K562 (cell line): ENCODE results near the gene NCBP2. TPM values are rescaled to one million over a fixed set of nuclear protein-coding genes. Genes with fewer than 3 reads are reported as not detected.

Experiments used
- CHD2 ChIP-seq: IDR thresholded peaks from 2 replicates; pipeline ENCODE4 v1.6.1; 2011; ENCODE audit warnings: low read depth, low read length
- CUX1 ChIP-seq: fragments of 200-800 bp; sonication (Bioruptor generic); IDR thresholded peaks from 2 replicates; pipeline ENCODE4 v1.6.1; 2016; ENCODE audit warnings: missing genetic modification characterization, missing compliant biosample characterization
- DEAF1 ChIP-seq: fragments of 450-650 bp; formaldehyde crosslinking; IDR thresholded peaks from 2 replicates; pipeline ENCODE4 v1.4.0; 2020; ENCODE audit warnings: mild to moderate bottlenecking, moderate library complexity
- ETV5 ChIP-seq: sonication (generic); formaldehyde crosslinking; IDR thresholded peaks from 2 replicates; pipeline ENCODE4 v1.4.0; 2020; ENCODE audit warnings: low read depth, mild to moderate bottlenecking, missing genetic modification reagents
- HDAC6 ChIP-seq: IDR thresholded peaks from 2 replicates; pipeline ENCODE4 v1.6.1; 2012; ENCODE audit warnings: low read depth, mild to moderate bottlenecking, control low read depth, inconsistent platforms, low read length, moderate library complexity
- RBBP5 ChIP-seq: fragments of 200-600 bp; sonication (generic); IDR thresholded peaks from 2 replicates; pipeline ENCODE4 v1.6.1; 2012; ENCODE audit warnings: borderline replicate concordance, mild to moderate bottlenecking, low read length, control low read depth, inconsistent platforms; ENCODE audit not compliant: insufficient read depth, poor library complexity, severe bottlenecking
- RUNX1 ChIP-seq: sonication (generic); IDR thresholded peaks from 2 replicates; pipeline ENCODE4 v1.6.1; 2016; ENCODE audit warnings: antibody characterized with exemption, low read depth
- TEAD4 ChIP-seq, 2 experiments: sonication (generic) in 1 of 2; formaldehyde crosslinking in 1 of 2; IDR thresholded peaks; 2 replicates each; pipeline versions ENCODE4 v1.6.1 to v1.8.0; 2012 to 2022; ENCODE audit warnings: borderline replicate concordance in 1 of 2, inconsistent platforms in 1 of 2, low read length in 1 of 2, mild to moderate bottlenecking in 1 of 2, missing genetic modification reagents in 1 of 2
- ZC3H4 ChIP-seq: sonication (generic); formaldehyde crosslinking; IDR thresholded peaks from 2 replicates; pipeline ENCODE4 v1.9.0; 2021; ENCODE audit warnings: missing genetic modification reagents, borderline replicate concordance
- ZNF280A ChIP-seq: fragments of 450-650 bp; IDR thresholded peaks from 2 replicates; pipeline ENCODE4 v1.6.1; 2018; ENCODE audit warnings: mild to moderate bottlenecking, low read depth; ENCODE audit not compliant: partially characterized antibody
- ZNF41 ChIP-seq: fragments of 250-450 bp; sonication (Bioruptor Pico); conservative IDR thresholded peaks from 2 replicates; pipeline ENCODE4 v1.4.0; 2020; ENCODE audit warnings: mild to moderate bottlenecking
- polyA plus RNA-seq, 8 experiments: library from polyadenylated mRNA; depleted of rRNA in 4 of 8; stranded (reverse) in 5 of 8; unstranded in 3 of 8; fragments of >200 nt; fragmentation: Nextera tagmentation in 2 of 8; fragmentation: Illumina TruSeq in 1 of 8; extraction: Ambion mirVana in 2 of 8; extraction: Trizol in 1 of 8; gene quantifications; 2 replicates each; pipeline versions ENCODE4 v1.2.1 to v1.2.3, GENCODE V29; 2011 to 2014; ENCODE audit warnings: inconsistent platforms in 1 of 8, missing spikeins in 1 of 8
- total RNA-seq, 7 experiments: library from RNA; depleted of rRNA in 6 of 7; stranded (reverse); fragments of >200 nt in 6 of 7; fragmentation: Illumina TruSeq in 2 of 7; extraction: Trizol in 2 of 7; gene quantifications; 2 replicates each; pipeline versions ENCODE4 v1.2.1 to v1.2.3, GENCODE V29; 2011 to 2021; ENCODE audit warnings: low replicate concordance in 1 of 7
- TF ChIP-seq, protein P1 (sequence below): sonication (generic); formaldehyde crosslinking; IDR thresholded peaks from 2 replicates; pipeline ENCODE4 v1.8.0; 2022; ENCODE audit warnings: mild to moderate bottlenecking, missing genetic modification reagents, borderline replicate concordance
- TF ChIP-seq, protein P2 (sequence below): fragments of 450-650 bp; formaldehyde crosslinking; IDR thresholded peaks from 2 replicates; pipeline ENCODE4 v1.4.0; 2022; ENCODE audit warnings: missing genetic modification characterization

NCBP2 gene
- total and polyA plus RNA-seq, 9 of the 15 experiments (the other 6 are each of a cell fraction or from before 2014, with no cell fraction given): 56.4 to 102 (median 82.3) TPM

GRCh38 chr3:196968233-196969133, 26.2 kb upstream of the NCBP2 start, which contains the start of gene PIGZ (continued):
- TF ChIP-seq CUX1 (CRISPR knock-in tag): no peak
- TF ChIP-seq RUNX1: no peak
- TF ChIP-seq ZC3H4 (CRISPR knock-in tag): no peak
- TF ChIP-seq TEAD4 (IDR thresholded peaks at IDR 0.05; ENCODE audit: low read length): no peak
- no peak for TF ChIP-seq TEAD4 (CRISPR knock-in tag; IDR thresholded peaks at IDR 0.05; ENCODE audit: borderline replicate concordance)
- TF ChIP-seq DEAF1 (CRISPR knock-in tag): no peak
- TF ChIP-seq, protein P1, sequence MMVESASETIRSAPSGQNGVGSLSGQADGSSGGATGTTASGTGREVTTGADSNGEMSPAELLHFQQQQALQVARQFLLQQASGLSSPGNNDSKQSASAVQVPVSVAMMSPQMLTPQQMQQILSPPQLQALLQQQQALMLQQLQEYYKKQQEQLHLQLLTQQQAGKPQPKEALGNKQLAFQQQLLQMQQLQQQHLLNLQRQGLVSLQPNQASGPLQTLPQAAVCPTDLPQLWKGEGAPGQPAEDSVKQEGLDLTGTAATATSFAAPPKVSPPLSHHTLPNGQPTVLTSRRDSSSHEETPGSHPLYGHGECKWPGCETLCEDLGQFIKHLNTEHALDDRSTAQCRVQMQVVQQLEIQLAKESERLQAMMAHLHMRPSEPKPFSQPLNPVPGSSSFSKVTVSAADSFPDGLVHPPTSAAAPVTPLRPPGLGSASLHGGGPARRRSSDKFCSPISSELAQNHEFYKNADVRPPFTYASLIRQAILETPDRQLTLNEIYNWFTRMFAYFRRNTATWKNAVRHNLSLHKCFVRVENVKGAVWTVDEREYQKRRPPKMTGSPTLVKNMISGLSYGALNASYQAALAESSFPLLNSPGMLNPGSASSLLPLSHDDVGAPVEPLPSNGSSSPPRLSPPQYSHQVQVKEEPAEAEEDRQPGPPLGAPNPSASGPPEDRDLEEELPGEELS (CRISPR knock-in tag): no peak
- TF ChIP-seq RBBP5: peak; percentile 74
- TF ChIP-seq ZNF41 (CRISPR knock-in tag): no peak
- TF ChIP-seq CHD2: no peak
- TF ChIP-seq, protein P2, sequence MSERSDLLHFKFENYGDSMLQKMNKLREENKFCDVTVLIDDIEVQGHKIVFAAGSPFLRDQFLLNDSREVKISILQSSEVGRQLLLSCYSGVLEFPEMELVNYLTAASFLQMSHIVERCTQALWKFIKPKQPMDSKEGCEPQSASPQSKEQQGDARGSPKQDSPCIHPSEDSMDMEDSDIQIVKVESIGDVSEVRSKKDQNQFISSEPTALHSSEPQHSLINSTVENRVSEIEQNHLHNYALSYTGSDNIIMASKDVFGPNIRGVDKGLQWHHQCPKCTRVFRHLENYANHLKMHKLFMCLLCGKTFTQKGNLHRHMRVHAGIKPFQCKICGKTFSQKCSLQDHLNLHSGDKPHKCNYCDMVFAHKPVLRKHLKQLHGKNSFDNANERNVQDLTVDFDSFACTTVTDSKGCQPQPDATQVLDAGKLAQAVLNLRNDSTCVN: no peak
- no peak for TF ChIP-seq ETV5 (CRISPR knock-in tag)
- TF ChIP-seq ZNF280A: no peak
- TF ChIP-seq HDAC6: no peak
